CD4-positive, alpha-beta T cell treated with Interferon alpha-2 for 1 hour (primary cell): Measurements from ENCODE around the gene MARS1.
A peak's percentile ranks its signal among the peaks of the same experiment; 100 is the strongest.
"Not testable (repeated sequence)": the region's sequence is repeated elsewhere in the genome, so short reads cannot be mapped to it uniquely, and the experiment has no call there.

Source experiments
- DNase-seq, 2 donors: peaks; one replicate each; pipeline ENCODE4 v3.0.0-alpha.2; 2020 to 2022

Gene MARS1

DNA sequence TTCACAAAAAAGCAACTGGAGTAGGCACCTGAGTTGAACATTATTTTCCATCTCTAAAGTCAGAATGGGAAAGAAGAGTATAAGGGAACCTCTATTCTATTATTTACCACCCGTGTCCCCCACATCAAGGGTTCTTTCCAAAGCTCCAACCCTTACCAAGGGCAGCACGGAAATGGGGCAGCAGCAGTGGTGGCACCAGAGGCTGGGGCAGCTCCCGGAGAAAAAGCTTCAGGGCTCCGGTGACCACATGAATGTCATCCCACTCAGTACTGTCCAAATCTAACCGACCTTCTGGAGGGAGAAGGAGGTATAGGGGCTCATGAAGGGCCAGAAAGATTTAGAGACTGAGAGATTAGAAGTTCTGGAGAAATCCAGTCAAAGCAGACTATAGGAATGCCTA, 14.0 kb upstream of the MARS1 start:
- DNase-seq: no peak

DNA sequence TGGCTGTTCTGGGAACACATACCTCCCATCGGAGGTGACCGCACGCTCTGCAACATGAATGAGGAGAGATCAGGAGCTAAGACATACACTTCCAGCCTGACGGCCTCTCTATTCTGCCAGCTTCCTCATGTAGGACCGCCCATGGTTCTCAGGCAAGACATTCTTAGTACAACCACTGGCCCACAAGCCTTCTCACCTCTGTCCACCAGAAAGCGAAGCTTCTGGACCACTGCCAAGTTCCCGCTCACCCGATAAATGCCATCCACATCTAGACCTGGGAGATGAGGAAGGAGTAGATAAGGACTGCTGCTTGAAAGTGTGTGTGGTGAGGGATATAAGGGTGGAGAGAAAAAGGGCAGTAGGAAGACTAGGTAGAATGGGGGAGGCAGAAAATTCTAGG, 13.4 kb upstream of the MARS1 start:
- DNase-seq: no peak

DNA sequence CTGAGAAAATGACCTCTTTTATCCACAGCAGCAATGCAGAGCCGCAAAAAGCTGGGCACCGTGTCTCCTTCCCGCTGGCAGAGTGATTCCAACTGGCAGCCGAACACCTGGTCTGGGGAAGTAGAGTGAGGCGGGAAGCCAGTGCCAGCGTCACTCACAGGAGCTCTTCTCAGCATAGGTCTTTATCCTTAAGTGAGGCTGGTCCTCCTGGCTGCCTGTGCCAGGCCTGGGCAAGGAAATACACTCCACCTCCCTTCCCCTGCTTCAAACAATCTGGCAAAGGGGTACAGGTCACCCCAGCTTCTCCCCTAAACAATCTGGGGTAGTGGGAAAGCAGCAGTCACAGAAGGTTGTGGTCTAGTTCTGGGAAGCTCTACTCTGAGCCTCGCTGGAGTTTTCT, 13.0 kb upstream of the MARS1 start:
- no peak for DNase-seq

DNA sequence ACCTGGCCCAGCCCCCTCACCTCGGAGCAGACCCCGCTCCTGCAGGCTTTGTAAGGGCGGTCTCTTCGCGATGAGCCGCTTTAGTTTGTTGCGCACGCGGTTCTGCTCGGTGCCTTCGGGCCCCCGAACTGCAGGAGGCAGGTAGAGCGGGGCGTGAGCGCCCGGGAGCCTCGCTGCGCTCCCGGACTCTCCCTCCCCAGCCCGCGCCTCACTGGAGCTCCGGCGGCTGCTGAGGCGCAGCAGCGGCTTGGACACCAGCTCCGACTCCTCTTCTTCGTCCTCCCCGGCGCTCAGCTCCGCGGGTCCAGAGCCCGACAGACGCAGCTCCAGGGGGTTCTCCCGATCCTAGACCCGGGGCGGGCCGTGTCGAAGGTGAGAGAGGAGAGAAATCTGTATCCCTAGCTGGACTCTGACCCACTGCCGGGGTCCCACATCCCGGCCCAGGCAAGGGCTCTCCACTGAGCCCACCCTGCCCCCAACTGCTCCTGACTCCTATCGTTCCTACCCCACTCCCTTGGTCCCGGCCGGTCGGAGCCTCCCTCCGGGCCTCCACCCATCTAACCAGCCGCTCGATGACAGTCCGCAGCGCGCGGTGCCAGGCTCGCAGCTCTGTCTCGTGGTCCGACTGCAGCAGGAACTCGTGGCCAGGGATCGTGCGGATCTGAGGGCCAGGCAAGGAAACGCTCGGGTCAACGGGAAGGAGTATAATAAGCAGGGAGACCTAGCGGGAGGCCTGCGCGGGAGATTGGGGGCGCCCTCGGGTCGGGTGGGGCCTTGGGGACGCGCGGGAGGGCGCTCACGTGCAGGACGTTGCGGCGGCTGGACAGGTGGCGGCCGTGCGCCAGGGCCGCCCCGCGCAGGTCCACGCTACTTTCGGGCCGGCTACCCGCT, 12.4 kb upstream of the MARS1 start:
- DNase-seq: no peak

DNA sequence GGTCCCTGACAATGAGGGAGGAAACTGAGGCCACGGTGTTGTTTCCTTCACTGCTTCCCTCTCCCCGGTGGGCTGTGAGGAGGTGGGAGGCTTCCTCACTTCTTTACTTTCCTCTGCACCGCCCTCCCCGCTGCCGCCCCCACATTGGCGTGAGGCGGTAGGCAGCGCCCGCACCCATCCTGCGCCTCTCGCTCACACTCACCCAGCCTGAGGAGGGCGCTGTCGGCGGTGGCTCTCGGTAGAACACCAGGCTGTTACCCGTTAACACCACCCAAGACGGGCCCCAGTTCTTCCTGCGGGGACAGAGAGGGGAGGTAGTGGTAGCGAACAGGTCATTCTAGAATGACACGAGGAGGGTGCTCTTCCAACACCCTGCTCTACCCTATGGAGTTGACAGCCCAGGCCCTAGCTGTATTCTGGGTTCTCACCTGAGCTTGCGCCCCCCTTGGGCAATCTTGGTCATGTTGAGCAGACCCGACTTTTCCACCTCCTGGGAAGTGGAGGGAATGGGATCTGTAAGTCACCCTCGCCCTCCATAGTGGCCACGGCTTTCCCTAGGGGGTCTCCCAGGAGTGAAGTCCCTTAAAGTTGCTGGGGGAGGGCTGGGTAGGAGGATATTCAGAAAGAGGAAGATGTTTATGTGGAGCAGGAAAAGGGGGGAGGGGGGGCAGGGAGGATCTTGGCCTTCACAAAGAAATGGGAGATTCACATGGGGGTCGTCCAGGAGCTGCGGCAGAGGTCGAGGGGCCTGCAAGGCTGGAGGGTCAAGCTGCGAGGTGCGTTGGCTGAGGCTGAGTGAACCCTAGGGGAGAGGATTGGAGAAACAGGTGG, 11.5 kb upstream of the MARS1 start:
- peak; percentile 65 to 81 for DNase-seq

DNA sequence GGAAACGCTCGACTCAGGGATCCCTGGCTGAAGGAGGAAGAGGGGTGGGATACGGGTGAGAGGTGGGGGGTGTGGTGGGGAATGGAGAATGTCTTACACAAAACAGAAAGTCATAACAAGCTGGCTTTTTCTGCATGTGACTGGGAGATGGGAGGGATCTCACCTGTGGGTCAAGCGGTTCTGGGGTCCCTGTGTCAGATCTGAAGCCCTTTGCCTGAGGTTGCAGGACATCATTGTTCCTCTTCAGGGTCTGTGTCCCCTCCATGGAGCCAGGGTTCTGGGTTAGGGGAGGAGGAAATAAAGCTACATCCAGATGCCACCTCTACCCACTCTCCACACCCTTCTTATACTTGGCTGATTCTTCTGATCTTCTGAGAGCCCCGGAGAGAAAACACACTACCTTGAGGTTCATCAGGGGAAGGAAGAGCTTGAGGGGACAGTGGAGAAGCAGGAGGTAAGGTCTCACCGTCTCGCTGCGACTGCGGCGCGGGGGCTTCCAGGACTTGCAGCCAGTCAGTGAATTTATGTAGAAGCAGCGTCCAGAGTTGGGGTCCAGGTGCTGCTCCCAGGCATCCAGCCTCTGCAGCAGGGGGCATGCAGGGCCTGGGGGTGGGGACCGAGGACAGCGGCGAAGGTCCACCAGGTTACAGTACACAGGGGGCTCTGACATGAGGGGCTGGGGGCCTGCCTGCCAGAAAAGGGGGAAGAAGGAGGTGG, 10.7 kb upstream of the MARS1 start:
- no peak for DNase-seq

DNA sequence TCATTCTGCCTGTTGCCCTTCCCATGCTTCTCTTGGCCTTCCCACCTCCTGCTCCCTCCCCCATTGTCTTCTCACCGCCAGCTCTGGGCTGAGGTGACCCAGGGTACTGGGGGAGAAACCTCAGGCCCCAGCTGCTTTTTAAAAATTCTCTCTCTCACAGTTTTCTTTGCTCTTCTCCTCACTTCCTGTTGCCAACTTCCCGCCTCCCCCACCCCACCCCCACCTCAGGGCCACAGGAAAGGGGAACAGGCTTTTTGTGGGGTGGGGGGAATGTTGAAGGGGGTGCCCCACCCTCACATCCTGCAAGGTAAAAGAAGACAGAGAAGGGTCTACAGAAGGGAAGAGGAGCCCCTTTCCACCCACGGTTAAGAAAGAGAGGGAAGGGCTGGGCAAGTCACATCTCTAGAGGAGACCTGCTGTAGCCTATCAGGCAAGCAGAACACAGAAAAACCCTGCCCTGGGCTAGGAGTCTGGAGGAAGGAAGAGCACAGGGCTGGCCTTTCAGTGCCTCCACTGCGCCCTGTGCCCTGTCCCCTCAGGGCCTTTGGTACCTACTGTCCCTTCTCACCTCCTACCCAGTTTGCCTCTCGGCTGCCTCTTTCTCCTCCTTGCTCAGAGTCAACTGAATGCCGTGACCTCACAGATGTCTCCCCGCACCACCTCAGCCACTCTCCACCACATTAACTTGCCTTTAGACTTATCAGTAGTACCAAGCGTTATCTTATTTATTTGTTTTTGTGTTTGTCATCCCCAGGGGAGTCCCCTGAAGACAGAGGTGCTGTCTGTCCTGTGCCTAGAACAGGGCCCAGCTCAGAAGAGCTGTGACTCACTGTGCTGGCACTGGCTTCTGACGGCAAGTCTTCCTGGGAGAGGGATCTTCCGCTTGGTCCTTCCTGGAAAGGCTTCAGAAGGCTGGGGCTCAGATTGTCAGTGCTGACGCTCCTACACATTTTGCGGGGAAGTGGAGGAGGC, 9.9 kb upstream of the MARS1 start:
- DNase-seq: peak; percentile 69 to 77

DNA sequence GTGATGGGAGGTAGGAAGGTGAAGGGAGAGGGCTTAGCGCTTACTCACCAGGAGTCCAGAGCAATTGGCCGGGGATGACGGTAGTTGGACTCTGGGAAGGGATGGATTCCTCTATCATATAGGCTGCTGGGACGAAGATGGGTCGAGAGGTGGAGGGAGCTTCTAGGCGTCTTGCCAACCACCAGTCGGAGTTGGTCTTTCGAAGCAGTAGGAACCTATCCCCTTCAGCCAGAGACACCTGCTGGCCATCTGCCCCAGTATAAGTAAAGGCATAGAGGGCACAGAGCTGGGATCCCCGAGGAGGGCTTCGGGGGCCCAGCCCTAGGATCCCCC, 8.9 kb upstream of the MARS1 start:
- no peak for DNase-seq

DNA sequence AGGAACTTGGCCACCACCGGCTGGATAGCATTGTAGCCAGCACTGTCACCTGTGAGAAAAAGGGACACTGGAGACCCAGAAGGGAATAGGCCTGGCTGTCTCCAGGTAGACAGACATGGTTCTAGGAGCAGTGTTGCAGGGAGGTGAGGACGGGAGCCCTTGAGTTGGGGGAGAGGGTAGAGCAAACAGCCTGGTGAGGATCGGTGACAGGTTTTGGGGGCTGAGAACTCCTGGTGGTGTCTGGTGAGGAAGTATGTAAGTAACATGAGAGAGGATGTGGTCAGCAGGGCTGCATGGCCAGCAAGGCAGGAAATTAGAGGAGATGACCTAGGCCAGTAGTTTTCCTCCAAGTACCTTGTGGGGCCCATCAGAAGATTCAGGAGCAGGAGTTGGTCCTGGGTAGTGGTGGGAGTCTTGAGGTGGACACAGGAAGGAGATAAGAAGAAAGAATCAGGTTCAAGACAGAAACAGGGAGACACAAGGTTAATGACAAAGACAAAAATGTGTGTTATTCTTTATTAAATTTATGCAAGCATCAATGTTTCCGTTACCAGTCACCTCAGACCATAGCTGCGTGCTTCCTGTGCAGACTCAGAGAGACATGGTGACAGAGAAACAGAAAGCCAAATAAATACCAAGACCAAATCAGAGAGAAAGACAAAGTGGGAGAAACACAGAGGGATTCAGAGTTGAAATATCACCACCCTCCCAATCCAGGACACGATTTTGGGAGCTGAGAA, 8.3 kb upstream of the MARS1 start, which contains the start of gene ARHGAP9:
ARHGAP9 (minus strand) TSS at position 491 of the 740 bp plus-strand sequence; CDS start at position 31, 460 bp downstream.
- peak; percentile 73 to 84 for DNase-seq

DNA sequence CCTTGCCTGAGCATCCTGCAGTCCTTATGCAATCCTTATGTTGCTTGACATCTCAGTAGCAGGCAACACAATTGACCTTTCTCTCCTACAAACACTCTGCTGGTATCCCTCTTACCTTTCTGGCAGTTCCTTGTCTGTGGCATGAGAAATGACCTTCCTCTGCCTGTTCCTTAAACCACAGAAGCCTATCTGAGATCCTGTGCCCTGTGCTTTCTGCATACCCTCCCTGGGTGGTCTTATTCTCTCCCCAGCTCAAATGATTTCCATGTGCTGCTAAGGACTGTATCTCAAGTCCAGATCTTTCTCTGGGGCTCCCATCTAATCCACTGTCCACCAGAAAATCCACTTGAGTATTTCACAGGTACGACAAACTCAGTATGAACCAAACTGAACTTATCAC, 6.2 kb upstream of the MARS1 start:
- no peak for DNase-seq

DNA sequence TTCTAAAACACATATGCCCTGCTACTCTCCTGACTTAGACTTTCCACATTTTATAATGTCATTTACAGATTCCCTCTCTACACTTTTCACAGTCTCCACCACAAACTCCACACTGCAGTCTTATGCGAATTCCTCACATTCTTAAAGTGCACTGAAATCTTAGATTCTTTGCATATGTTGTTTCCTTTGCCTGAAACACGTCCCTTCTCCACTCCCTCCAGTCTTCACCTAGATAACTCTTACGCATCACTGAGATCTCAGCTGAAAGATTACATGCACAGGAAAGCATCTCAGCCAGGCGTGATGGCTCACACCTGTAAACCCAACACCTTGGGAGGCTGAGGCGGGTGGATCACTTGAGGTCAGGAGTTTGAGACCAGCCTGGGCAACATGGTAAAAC, 4.4 kb upstream of the MARS1 start:
- no peak for DNase-seq

DNA sequence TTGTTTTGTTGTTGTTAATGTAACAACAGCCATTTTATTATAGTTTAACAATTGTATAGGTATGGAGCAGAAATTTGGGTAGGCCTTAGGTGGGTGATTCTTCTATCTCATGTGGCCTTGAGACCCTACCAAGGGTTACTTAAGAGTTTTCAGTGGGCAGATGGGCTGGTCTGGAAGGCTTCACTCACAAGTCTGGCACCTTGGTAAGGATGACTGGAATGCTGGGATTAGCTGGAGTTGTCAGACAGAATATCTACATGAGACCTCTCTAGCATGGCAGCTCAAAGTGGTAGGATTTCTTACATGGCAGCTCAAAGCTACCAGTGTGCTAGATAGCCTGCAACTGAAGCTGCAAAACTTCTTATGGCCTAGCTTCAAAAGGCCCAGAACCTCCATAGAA, 2.2 kb upstream of the MARS1 start:
- no peak for DNase-seq

DNA sequence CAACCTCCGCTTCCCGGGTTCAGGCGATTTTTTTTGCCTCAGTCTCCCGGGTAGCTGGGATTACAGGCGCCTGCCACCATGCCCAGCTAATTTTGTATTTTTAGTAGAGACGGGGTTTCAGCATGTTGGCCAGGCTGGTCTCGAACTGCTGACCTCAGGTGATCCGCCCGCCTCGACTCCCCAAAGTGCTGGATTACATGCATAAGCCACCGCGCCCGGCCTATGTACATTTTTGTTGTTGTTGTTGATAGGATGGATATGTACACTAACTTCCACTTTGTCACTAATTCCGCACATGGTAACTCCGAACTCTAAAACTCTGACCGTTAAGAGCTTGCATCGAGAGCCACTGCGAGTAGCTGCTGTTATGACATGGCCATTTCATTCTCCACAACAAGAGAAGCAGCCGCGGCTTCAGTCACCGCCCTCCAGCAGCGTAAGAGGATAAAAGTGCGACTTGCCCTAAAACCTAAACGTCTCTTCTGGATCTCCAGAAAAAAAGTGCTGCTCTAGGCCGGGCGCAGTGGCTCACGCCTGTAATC, 742 bp upstream of the MARS1 start:
- no peak for DNase-seq

DNA sequence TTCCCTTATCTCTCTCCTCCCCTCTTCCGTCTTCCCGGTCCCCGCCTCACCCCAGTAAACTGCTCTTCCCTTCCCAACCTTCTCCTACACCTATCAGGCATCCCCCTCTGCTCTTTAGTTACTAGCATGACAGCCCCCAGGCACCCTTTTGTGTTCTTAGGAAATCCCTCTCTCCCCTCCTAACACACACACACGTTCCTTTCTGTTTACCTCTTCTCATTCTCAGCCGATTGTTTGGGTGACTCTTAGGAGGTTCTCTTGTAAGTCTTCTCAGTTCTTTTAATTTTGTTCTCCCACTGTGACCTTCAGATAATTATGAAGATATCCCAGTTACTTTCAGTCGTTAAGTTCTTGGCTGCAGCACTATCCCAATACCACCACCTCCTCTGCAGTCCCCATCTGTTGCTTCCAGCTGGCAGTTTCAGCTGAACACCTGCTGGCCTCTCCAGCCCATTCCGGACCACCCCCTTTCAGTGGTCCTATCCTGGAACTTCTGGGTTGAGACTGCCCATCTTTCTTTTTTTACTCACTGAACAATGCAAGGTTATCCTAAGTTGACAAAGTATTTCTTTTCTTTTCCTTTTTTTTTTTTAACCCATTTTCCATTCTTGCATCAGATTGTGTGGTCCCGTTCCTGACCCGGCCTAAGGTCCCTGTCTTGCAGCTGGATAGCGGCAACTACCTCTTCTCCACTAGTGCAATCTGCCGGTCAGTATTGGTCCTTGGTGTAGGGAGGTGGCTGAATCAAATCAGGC, 711 bp downstream of the MARS1 start:
- DNase-seq: no peak

DNA sequence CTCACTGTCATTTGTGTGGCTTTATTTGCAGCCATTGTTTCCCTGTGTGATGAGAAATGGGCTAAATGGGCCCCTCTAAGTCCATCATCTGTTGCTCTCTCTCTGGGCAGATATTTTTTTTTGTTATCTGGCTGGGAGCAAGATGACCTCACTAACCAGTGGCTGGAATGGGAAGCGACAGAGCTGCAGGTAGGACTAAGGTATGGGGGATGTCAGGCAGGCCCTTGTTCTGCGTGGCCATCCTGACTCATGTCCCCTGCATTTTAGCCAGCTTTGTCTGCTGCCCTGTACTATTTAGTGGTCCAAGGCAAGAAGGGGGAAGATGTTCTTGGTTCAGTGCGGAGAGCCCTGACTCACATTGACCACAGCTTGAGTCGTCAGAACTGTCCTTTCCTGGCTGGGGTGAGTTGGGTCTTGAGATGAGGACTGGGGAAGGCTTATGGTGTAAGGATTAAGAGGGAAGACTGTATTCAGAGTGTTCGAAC, 1.3 kb downstream of the MARS1 start:
- DNase-seq: no peak

DNA sequence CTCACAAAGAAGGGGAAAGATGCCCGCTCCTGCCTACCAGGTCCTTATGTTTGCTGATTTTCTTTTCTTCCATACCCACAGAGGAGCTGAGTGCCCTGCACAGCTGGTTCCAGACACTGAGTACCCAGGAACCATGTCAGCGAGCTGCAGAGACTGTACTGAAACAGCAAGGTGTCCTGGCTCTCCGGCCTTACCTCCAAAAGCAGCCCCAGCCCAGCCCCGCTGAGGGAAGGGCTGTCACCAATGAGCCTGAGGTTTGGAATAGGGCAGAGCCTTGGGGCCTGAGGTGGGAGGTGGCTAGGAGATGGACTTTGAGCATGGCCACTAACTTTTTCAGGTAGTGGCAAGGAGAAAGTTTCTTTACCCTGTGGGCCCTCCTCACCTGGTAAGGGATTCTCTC, 2.3 kb downstream of the MARS1 start:
- no peak for DNase-seq

DNA sequence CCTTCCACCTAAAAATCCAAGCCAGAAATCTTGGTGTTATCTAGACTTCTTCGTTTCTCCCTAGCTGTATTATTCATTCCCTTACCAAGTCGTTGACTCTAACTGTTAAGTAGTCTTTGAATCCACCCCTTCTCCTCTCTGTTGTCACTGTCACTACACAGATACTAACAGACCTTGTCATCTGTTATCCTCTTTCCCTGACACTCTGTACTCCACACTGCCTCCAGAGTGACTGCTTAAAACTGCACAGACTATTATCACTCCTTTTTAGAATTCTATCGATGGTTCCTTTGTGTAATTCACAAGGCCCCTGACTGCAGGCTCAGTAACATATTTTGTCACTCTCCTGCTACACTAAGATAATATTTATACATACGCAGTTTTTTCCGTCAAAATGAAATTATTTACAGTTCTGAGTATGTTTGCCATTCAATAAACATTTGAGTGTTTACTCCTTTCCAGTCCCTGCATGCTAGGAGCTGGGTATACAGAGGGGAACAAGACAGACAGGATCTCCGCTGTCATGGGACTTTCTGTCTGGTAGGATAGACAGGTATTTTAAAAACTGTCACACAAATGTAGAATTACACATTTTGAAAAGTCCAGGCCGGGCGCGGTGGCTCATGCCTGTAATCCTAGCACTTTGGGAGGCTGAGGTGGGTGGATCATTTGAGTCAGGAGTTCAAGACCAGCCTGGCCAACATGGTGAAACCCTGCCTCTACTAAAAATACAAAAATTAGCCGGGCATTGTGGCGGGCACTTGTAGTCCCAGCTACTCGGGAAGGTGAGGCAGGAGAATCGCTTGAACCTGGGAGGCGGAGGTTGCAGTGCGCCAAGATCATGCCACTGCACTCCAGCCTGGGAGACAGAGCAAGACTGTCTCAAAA, 3.8 kb downstream of the MARS1 start:
- DNase-seq: no peak

DNA sequence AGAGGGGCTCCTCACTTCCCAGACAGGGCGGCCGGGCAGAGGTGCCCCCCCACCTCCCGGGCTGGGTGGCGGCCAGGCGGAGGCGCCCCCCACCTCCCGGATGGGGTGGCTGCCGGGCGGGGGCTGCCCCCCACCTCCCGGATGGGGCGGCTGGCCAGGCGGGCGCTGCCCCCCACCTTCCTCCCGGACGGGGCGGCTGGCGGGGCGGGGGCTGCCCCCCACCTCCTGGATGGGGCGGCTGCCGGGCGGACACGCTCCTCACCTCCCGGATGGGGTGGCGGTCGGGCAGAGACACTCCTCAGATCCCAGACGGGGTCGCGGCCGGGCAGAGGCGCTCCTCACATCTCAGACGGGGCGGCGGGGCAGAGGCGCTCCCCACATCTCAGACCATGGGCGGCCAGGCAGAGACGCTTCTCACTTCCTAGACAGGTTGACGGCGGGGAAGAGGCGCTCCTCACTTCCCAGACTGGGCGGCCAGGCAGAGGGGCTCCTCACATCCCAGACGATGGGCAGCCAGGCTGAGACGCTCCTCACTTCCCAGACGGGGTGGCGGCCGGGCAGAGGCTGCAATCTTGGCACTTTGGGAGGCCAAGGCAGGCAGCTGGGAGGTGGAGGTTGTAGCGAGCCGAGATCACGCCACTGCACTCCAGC, 7.3 kb downstream of the MARS1 start:
- DNase-seq: not testable (repeated sequence)

DNA sequence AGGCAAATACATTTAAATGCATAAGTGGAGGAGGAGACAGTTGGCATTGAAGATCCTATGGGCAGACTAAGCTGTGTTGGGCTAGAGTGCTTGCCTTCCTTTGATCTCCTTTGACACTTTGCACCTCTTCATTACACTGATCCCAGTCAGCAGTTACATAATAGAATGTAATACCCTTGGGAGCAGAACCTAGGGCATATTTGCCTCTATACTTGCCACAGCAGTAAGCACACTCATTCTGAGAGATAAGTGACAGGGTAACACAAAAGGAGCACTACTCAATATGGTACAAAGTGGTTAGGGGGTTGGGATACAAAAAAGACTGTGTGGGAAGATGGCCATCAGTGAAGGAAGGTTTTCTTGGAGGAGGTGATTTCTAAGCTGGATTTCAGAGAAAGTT, 9.0 kb downstream of the MARS1 start:
- DNase-seq: no peak
